GM12801 (cell line): ENCODE measurements around the gene ABHD15.

Source experiments
- TF ChIP-seq, protein P1 (sequence below): IDR thresholded peaks from one replicate; pipeline ENCODE4 v1.5.1; 2011; ENCODE audit warnings: control low read depth; ENCODE audit not compliant: insufficient read length; ENCODE audit errors: extremely low read depth

ABHD15 gene

DNA sequence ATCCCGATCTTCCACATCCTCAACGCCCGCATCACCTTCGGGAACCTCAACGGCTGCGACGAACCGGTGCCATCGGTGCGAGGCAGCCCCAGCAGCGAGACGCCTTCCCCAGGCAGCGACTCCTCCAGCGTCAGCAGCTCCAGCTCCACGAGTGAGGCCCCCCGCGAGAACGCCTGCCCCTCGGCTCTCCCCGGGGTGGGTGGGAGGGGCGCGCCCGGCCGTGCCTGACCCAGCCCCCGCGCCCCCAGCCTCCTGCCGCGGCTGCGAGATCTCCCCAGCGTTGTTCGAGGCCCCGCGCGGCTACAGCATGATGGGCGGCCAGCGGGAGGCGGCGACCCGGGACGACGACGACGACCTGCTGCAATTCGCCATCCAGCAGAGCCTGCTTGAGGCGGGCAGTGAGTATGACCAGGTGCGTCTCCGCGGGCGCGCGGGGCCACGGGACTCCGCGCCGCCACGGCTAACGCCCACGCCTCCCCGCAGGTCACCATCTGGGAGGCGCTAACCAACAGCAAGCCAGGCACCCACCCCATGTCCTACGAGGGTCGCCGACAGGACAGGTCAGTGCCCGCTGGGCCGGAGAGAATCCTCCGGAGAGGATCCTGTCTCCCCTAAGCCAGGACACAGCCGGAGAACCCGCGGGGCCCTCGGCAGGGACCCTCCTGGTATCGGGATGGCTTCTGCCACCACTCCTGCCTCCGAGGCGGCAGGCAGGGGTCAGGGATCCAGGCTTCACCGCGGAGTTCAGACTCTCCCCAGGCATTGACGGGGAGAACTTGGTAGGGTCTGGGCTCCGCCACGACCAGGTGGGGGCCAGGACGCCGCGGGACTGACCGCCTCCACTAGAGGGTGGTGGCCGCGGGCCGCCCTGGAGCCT is 45.8 kb upstream of the ABHD15 start:
- TF ChIP-seq, protein P1, sequence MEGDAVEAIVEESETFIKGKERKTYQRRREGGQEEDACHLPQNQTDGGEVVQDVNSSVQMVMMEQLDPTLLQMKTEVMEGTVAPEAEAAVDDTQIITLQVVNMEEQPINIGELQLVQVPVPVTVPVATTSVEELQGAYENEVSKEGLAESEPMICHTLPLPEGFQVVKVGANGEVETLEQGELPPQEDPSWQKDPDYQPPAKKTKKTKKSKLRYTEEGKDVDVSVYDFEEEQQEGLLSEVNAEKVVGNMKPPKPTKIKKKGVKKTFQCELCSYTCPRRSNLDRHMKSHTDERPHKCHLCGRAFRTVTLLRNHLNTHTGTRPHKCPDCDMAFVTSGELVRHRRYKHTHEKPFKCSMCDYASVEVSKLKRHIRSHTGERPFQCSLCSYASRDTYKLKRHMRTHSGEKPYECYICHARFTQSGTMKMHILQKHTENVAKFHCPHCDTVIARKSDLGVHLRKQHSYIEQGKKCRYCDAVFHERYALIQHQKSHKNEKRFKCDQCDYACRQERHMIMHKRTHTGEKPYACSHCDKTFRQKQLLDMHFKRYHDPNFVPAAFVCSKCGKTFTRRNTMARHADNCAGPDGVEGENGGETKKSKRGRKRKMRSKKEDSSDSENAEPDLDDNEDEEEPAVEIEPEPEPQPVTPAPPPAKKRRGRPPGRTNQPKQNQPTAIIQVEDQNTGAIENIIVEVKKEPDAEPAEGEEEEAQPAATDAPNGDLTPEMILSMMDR = no peak

DNA sequence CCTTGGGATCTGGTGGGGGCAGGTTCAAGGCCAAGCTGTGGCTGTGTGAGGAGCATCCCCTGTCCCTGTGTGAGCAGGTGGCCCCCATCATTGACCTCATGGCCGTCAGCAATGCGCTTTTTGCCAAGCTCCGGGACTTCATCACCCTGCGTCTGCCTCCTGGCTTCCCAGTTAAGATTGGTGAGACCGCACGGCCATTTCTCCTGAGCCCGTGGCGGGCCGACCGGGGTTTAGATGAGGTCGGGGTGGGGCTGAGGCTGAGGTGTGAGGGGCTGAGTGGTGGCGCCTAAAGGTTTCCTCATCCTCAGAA is 45.2 kb upstream of the ABHD15 start:
- TF ChIP-seq, protein P1 = no peak

DNA sequence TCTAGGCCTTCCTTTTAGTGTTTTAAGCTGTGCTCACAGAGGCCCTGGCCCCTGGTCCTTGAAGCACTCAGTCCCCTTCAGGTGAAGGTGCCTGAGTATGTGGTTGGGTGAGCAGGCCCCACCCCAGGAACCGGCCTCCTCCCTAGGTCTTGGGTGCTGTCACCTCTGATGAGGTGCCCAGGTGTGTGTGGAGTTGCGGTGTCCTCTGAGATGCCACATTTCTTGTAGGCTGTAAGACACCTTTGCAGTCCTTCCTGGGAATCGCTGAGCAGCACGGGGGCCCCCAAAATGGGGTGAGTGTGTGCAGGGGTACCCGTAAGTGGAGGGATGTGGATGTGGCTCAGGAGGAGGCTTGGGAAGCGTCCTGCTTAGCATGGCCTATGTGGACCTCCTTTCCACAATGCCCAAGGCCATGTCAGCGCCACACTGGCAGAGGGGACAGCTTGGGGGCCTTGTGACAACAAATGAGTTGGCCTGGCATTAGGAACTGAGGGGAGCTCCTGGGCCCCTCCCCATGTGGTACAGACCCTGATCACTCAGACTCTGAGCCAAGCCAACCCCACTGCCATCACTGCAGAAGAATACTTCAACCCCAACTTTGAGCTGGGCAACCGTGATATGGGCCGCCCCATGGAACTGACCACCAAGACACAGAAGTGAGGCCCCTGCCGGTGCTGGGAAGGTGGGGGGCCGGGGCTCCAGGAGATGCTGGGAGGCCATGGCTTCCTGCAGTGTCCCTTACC is 44.7 kb upstream of the ABHD15 start:
- TF ChIP-seq, protein P1 = no peak

DNA sequence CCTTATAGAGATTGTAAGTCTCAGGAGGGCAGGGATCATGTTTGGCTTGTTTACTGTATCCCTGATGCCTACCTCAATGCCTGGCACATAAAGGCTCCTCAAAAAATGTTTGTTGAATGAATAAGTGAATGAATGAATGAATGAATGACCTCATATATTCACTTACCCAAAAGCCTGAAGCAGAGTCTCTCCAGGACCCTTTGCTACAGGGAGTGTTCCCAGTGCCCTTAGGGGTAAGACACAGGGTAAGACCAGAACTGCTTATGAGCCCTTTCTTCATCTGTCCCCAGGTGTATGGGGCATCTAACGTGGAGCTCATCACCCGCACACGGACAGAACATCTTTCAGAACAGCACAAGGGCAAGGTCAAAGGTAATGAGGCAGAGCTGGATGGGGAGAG is 43.6 kb upstream of the ABHD15 start:
- TF ChIP-seq, protein P1 = no peak

DNA sequence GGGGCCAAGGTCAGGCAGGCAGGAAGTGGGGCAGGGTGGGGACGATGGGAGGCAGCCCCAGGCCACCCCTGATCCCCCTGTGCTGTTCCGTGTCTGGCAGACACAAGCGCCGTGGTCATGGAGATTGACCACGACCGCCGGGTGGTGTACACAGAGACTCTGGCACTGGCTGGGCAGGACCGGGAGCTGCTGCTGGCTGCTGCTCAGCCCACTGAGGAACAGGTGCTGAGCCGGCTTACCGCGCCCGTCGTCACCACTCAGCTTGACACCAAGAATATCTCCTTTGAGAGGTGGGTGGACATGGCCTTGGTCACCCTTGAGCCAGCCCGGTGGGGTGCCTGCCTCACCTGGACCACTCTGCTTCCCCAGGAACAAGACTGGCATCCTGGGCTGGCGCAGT is 42.1 kb upstream of the ABHD15 start:
- TF ChIP-seq, protein P1 = no peak

DNA sequence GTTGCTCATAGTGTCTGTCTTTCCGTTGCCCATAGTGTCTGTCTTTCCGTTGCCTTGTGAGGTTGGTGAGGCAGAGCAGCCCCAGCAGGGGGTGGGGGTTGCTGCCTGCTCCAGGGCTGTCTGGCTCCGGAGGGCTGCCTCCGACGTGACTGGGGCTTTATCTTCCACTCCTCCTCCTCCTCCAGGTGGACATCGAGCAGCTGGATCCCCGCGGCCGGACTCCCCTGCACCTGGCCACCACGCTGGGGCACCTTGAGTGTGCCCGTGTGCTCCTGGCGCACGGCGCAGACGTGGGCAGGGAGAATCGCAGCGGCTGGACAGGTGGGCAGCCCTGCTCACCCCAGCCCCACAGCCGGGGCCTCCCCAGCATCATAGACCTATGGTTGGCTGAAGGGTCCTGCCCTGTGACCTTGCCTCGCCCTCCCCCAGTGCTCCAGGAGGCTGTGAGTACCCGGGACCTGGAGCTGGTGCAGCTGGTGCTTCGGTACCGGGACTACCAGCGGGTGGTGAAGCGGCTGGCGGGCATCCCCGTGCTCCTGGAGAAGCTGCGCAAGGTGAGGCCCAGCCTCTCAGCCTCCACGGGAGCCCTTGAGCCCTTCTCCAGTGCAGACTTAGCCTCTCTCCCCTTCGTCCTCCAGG is 40.8 kb upstream of the ABHD15 start:
- TF ChIP-seq, protein P1 = no peak

DNA sequence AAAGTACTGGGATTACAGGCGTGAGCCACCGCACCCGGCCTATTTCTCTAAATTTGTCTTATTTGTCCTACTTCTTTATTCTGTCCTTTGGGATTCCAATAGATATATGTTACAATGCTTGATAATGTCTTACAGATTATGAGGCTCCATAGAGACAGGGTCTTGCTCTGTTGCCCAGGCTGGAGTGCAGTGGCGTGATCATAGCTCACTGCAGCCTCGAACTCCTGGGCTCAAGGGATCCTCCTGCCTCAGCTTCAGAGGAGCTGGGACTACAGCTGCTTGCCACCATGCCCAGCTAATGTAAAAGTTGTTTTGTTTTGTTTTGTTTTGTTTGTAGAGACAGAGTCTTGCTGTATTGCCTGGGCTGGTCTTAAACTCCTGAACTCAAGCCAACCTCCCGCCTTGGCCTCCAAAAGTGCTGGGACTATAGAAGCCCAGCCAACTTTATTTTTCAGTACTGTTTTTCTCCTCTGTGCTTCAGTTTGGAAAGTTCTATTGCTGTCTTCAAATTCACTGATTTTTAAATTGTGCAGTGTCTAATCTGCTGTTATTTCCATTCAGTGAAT is 36.4 kb upstream of the ABHD15 start:
- TF ChIP-seq, protein P1 = no peak
